ENCODE results near the gene SKAP1. TPM values are rescaled to one million over a fixed set of nuclear protein-coding genes. Genes with fewer than 3 reads are reported as not detected.

Gene SKAP1
- total and polyA plus RNA-seq, 12 donors = 3.2 to 117 (median 10.7) TPM

- no peaks in the 10 kb centered on the region for H3K36me3 ChIP-seq (replicated peaks in 1 of 2)
- H3K4me1 ChIP-seq (replicated peaks in 1 of 2) = peaks cover 0 to 25% of the 10 kb centered on the region in 2 donors
- 80 to 85% (median 83%) methylated on average over 19 of the region's 19 CpGs for WGBS, 4 donors
- no peak for DNase-seq
- no peak overlapping the region for H3K4me3 ChIP-seq
- no peak for TF ChIP-seq POLR2A (IDR thresholded peaks at IDR 0.05)
- no peak for TF ChIP-seq CTCF (IDR thresholded peaks at IDR 0.05)
- intact Hi-C loops (cut with DNase I) = no loop called here
- H3K9me3 ChIP-seq (replicated peaks in 1 of 3) = no peaks in the 10 kb centered on the region
- peak overlapping the region in 2 of 5 donors; percentile 15 to 82 for H3K27ac ChIP-seq
- no peaks in the 10 kb centered on the region for H3K27me3 ChIP-seq
Observed at GRCh38 chr17:48102043-48102750, 327.8 kb downstream of the SKAP1 start.

- peaks cover 0 to 18% of the 10 kb centered on the region in 2 donors for H3K4me1 ChIP-seq (replicated peaks in 1 of 2)
- H3K27ac ChIP-seq = peak within 1 kb of the TSS; percentile 65 to 86 (median 77)
- peak; percentile 92 to 95 (median 94) for DNase-seq
- no peaks in the 10 kb centered on the region for H3K36me3 ChIP-seq (replicated peaks in 1 of 2)
- 0% methylated on average over 5 to 77 of the region's 79 CpGs for WGBS, 4 donors
- intact Hi-C loops (cut with DNase I) = no loop called here
- peak within 1 kb of the TSS; percentile 35 to 95 (median 79) for H3K4me3 ChIP-seq
- TF ChIP-seq POLR2A (IDR thresholded peaks at IDR 0.05) (peak in 1 of 2 donors; percentile 58), CTCF (IDR thresholded peaks at IDR 0.05) (peak in 1 of 6 experiments; percentile 1)
- H3K9me3 ChIP-seq (replicated peaks in 1 of 3) = no peaks in the 10 kb centered on the region
- no peaks in the 10 kb centered on the region for H3K27me3 ChIP-seq
Observed at GRCh38 chr17:48101012-48101720, 328.8 kb downstream of the SKAP1 start, which contains the start of gene CBX1. CBX1 (minus strand) TSS chr17:48101478; CDS start chr17:48077004, 24,474 bp downstream.

GRCh38 chr17:48100591-48101011 is 329.4 kb downstream of the SKAP1 start:
- peak overlapping the region; percentile 65 to 86 (median 77) for H3K27ac ChIP-seq
- H3K27me3 ChIP-seq = no peaks in the 10 kb centered on the region
- H3K4me3 ChIP-seq = peak overlapping the region; percentile 35 to 95 (median 79)
- 0 to 2% (median 1%) methylated on average over 16 to 23 of the region's 23 CpGs for WGBS, 4 donors
- intact Hi-C loops (cut with DNase I) = no loop called here
- no peaks in the 10 kb centered on the region for H3K9me3 ChIP-seq (replicated peaks in 1 of 3)
- H3K36me3 ChIP-seq (replicated peaks in 1 of 2) = no peaks in the 10 kb centered on the region
- peak; percentile 42 to 71 (median 55) for DNase-seq
- H3K4me1 ChIP-seq (replicated peaks in 1 of 2) = peaks cover 0 to 18% of the 10 kb centered on the region in 2 donors
- no peak for TF ChIP-seq CTCF (IDR thresholded peaks at IDR 0.05)
- TF ChIP-seq POLR2A (IDR thresholded peaks at IDR 0.05) = no peak

GRCh38 chr17:48100160-48100559 is 329.9 kb downstream of the SKAP1 start:
- peak overlapping the region in 3 of 5 donors; percentile 72 to 86 (median 82) for H3K27ac ChIP-seq
- no peak for DNase-seq
- peaks cover 0 to 18% of the 10 kb centered on the region in 2 donors for H3K4me1 ChIP-seq (replicated peaks in 1 of 2)
- peak overlapping the region in 2 of 4 donors; percentile 76 to 82 for H3K4me3 ChIP-seq
- intact Hi-C loops (cut with DNase I) = no loop called here
- no peak for TF ChIP-seq CTCF (IDR thresholded peaks at IDR 0.05)
- no peak for TF ChIP-seq POLR2A (IDR thresholded peaks at IDR 0.05)
- H3K27me3 ChIP-seq = no peaks in the 10 kb centered on the region
- H3K9me3 ChIP-seq (replicated peaks in 1 of 3) = no peaks in the 10 kb centered on the region
- WGBS, 4 donors = 38 to 47% (median 41%) methylated on average over 10 of the region's 10 CpGs
- no peaks in the 10 kb centered on the region for H3K36me3 ChIP-seq (replicated peaks in 1 of 2)
